HCT116 (cell line): ENCODE results near the gene TLL2. TPM values are rescaled to one million over a fixed set of nuclear protein-coding genes. Genes with fewer than 3 reads are reported as not detected.

Experiments
- ATAC-seq: fragments of 200-7000 bp; cut with Tn5 transposase; 2 replicates; pipeline ENCODE4 v1.9.1; 2020; ENCODE audit warnings: mild to moderate bottlenecking, moderate library complexity
- BruUV-seq: library from RNA; stranded (reverse); fragments of 400-500 nt; replicated peaks from 2 replicates; lab custom pipeline; 2021; lab: Mats Ljungman, UMichigan
- CTCF ChIA-PET: fragments of 300-600 bp; sonication (Branson Sonifier 250); formaldehyde crosslinking; loops from one replicate; lab custom pipeline; 2021; ENCODE audit warnings: antibody characterized with exemption; lab: Charles Lee
- POLR2A ChIA-PET: fragments of 300-600, 350-600 bp; sonication (Branson Sonifier 250); formaldehyde crosslinking; loops from one replicate; lab custom pipeline; 2021; ENCODE audit warnings: antibody characterized with exemption; lab: Charles Lee
- RAD21 ChIA-PET, 2 experiments: fragments of 300-600 bp; sonication (Branson Sonifier 250); formaldehyde crosslinking; loops; one replicate each; lab custom pipeline; 2023; ENCODE audit warnings: low total read pairs in 2 of 2; ENCODE audit not compliant: uncharacterized antibody in 2 of 2, unreplicated experiment in 2 of 2, low non-redundant PET in 1 of 2; lab: Charles Lee
- DNase-seq: peaks from one replicate; pipeline ENCODE4 v3.0.0-alpha.2; 2010; ENCODE audit warnings: low read depth, low spot score
- H2AFZ ChIP-seq: fragments of 200-600 bp; shearing (Covaris generic), sonication (generic); 2 replicates; pipeline ENCODE4 v1.6.1; 2017; ENCODE audit warnings: low read depth, mixed run types, mixed read lengths, antibody characterized with exemption, low read length; ENCODE audit not compliant: poor library complexity, severe bottlenecking
- H3K27ac ChIP-seq: 2 replicates; pipeline ENCODE4 v1.5.1; 2012; ENCODE audit warnings: low read depth, low read length
- H3K27me3 ChIP-seq: fragments of 200-600 bp; sonication (generic); 2 replicates; pipeline ENCODE4 v1.6.1; 2016; ENCODE audit warnings: mixed run types, low read length, mixed read lengths; ENCODE audit not compliant: insufficient read depth
- H3K36me3 ChIP-seq, 2 experiments: fragments of 200-500 bp in 1 of 2; fragments of 200-600 bp in 1 of 2; sonication (Bioruptor generic) in 1 of 2; sonication (generic) in 1 of 2; 2 replicates each; pipeline versions ENCODE4 v1.5.1 to v1.6.1; 2014 to 2016; ENCODE audit warnings: low read length in 2 of 2, inconsistent platforms in 1 of 2, mixed read lengths in 1 of 2, mixed run types in 1 of 2; ENCODE audit not compliant: insufficient read depth in 2 of 2, control insufficient read depth in 1 of 2
- H3K4me1 ChIP-seq, 2 experiments: fragments of 200-600 bp in 1 of 2; sonication (generic) in 1 of 2; 2 replicates each; pipeline versions ENCODE4 v1.5.1 to v1.6.1; 2012 to 2017; ENCODE audit warnings: low read length in 2 of 2, inconsistent platforms in 1 of 2, mild to moderate bottlenecking in 1 of 2, mixed read lengths in 1 of 2, mixed run types in 1 of 2, moderate library complexity in 1 of 2; ENCODE audit not compliant: insufficient read depth in 2 of 2, control insufficient read depth in 1 of 2
- H3K4me2 ChIP-seq: fragments of 200-600 bp; sonication (generic); 2 replicates; pipeline ENCODE4 v1.6.1; 2017; ENCODE audit warnings: mixed run types, low read length, mixed read lengths
- H3K4me3 ChIP-seq, 2 experiments: fragments of 200-600 bp in 1 of 2; sonication (generic) in 1 of 2; replicated peaks in 1 of 2; 2 replicates each; pipeline ENCODE4 v1.5.1; 2011 to 2016; ENCODE audit warnings: low read length in 2 of 2, control low read depth in 1 of 2, low read depth in 1 of 2, mild to moderate bottlenecking in 1 of 2, mixed read lengths in 1 of 2, mixed run types in 1 of 2
- H3K79me2 ChIP-seq: fragments of 200-600 bp; sonication (generic); 2 replicates; pipeline ENCODE4 v1.6.1; 2017; ENCODE audit warnings: mild to moderate bottlenecking, mixed run types, low read length, moderate library complexity, mixed read lengths; ENCODE audit not compliant: insufficient read depth
- H3K9ac ChIP-seq: fragments of 200-600 bp; sonication (generic); 2 replicates; pipeline ENCODE4 v1.6.1; 2016; ENCODE audit warnings: low read length, mixed read lengths
- H3K9me2 ChIP-seq: fragments of 200-600 bp; sonication (generic), shearing (Covaris generic); 2 replicates; pipeline ENCODE4 v1.6.1; 2017; ENCODE audit warnings: mixed run types, mild to moderate bottlenecking, moderate library complexity; ENCODE audit not compliant: insufficient read depth
- H3K9me3 ChIP-seq, 2 experiments: fragments of 200-500 bp in 1 of 2; fragments of 200-600 bp in 1 of 2; sonication (Bioruptor generic) in 1 of 2; sonication (generic) in 1 of 2; 2 replicates each; pipeline ENCODE4 v1.6.1; 2014 to 2017; ENCODE audit warnings: low read length in 2 of 2, mixed read lengths in 2 of 2, inconsistent platforms in 1 of 2, low read depth in 1 of 2, mild to moderate bottlenecking in 1 of 2, mixed run types in 1 of 2, moderate library complexity in 1 of 2; ENCODE audit not compliant: control insufficient read depth in 1 of 2, insufficient read depth in 1 of 2
- H4K20me1 ChIP-seq: fragments of 200-600 bp; sonication (generic), shearing (Covaris generic); 2 replicates; pipeline ENCODE4 v1.6.1; 2017; ENCODE audit warnings: mixed run types, mild to moderate bottlenecking, moderate library complexity; ENCODE audit not compliant: insufficient read depth
- CEBPB ChIP-seq: IDR thresholded peaks from 2 replicates; pipeline ENCODE4 v1.6.1; 2012; ENCODE audit warnings: low read depth
- CTCF ChIP-seq, 3 experiments: fragments of 200-600 bp in 1 of 3; sonication (generic) in 1 of 3; IDR thresholded peaks in 2 of 3; conservative IDR thresholded peaks in 1 of 3; 2 replicates each; pipeline ENCODE4 v1.5.1; 2012 to 2017; ENCODE audit warnings: low read depth in 2 of 3, low read length in 2 of 3, antibody characterized with exemption in 1 of 3, borderline replicate concordance in 1 of 3, control low read depth in 1 of 3, mild to moderate bottlenecking in 1 of 3, mixed read lengths in 1 of 3, mixed run types in 1 of 3, moderate library complexity in 1 of 3; ENCODE audit not compliant: insufficient read depth in 1 of 3
- POLR2A ChIP-seq: IDR thresholded peaks from 2 replicates; pipeline ENCODE4 v1.7.0; 2011; ENCODE audit warnings: borderline replicate concordance; ENCODE audit not compliant: insufficient read depth, insufficient read length; ENCODE audit errors: extremely low read depth
- POLR2AphosphoS5 ChIP-seq: IDR thresholded peaks from 2 replicates; pipeline ENCODE4 v1.6.1; 2011; ENCODE audit warnings: mild to moderate bottlenecking, low read depth, low read length, moderate library complexity
- REST ChIP-seq: IDR thresholded peaks from 2 replicates; pipeline ENCODE4 v1.6.1; 2012; ENCODE audit warnings: low read depth
- TCF7L2 ChIP-seq: IDR thresholded peaks from 2 replicates; pipeline ENCODE4 v1.7.0; 2011; ENCODE audit warnings: borderline replicate concordance, inconsistent platforms; ENCODE audit not compliant: insufficient read depth, insufficient read length; ENCODE audit errors: extremely low read depth
- YY1 ChIP-seq: IDR thresholded peaks from 2 replicates; pipeline ENCODE4 v1.6.1; 2011; ENCODE audit warnings: low read length, low read depth, moderate library complexity, mild to moderate bottlenecking; ENCODE audit not compliant: insufficient replicate concordance; ENCODE audit errors: extremely low read depth
- ZNF274 ChIP-seq: fragments of 200-500 bp; sonication (Bioruptor generic); IDR thresholded peaks from 2 replicates; pipeline ENCODE4 v1.6.1; 2014; ENCODE audit warnings: mild to moderate bottlenecking, low read depth, low read length, inconsistent platforms
- intact Hi-C: fragments of 100-400 bp; cut with micrococcal nuclease; formaldehyde crosslinking; loops from 2 replicates; pipeline ENCODE4 v1.10.0; 2022
- total RNA-seq: library from RNA; stranded (reverse); gene quantifications from one replicate; pipeline ENCODE4 v1.2.1, GENCODE V29; 2021; ENCODE audit not compliant: unreplicated experiment

The TLL2 gene
- total RNA-seq, 1 experiment from 2014 or later = 1.3 TPM

- CTCF ChIA-PET = no interaction called here
- Histone ChIP-seq H3K27ac (no peak overlapping the region), H3K9me3 (no peaks in the 10 kb centered on the region), H2AFZ (no peak overlapping the region), H3K36me3 (no peaks in the 10 kb centered on the region), H3K79me2 (no peaks in the 10 kb centered on the region), H3K4me3 (no peak overlapping the region), H3K9ac (no peak overlapping the region), H3K9me2 (no peaks in the 10 kb centered on the region), H3K4me2 (no peak overlapping the region), H4K20me1 (no peaks in the 10 kb centered on the region), H3K27me3 (peaks cover 13% of the 10 kb centered on the region; the same call in 1 of the 2 replicates), H3K4me1 (no peaks in the 10 kb centered on the region)
- TF ChIP-seq ZNF274 = no peak
- TF ChIP-seq POLR2AphosphoS5 = no peak
- no peak for TF ChIP-seq POLR2A
- no peak for TF ChIP-seq REST
- TF ChIP-seq YY1 = no peak
- no peak for TF ChIP-seq CTCF (IDR thresholded peaks at IDR 0.05 in 2 of 3, conservative IDR thresholded peaks at IDR 0.05 in 1 of 3; ENCODE audit: borderline replicate concordance in 1 of 3, insufficient read depth in 1 of 3, low read depth in 2 of 3, low read length in 2 of 3)
- no peak for TF ChIP-seq TCF7L2
- no peak for TF ChIP-seq CEBPB
- RAD21 ChIA-PET = no interaction called here
- intact Hi-C loops = no loop called here
- DNase-seq (no peak), ATAC-seq (no peak)
- POLR2A ChIA-PET = no interaction called here
- no TSS peak for BruUV-seq
Observed at GRCh38 chr10:96359616-96360015, 154.1 kb downstream of the TLL2 start.
